Panc1 (cell line): ENCODE results near the gene PRR19. TPM values are rescaled to one million over a fixed set of nuclear protein-coding genes. Genes with fewer than 3 reads are reported as not detected.
"Not testable (repeated sequence)": the region's sequence is repeated elsewhere in the genome, so short reads cannot be mapped to it uniquely, and the experiment has no call there.

Source experiments
- ATAC-seq: fragments of 200-7000 bp; cut with Tn5 transposase; 2 replicates; pipeline ENCODE4 v1.9.1; 2020; ENCODE audit warnings: mild to moderate bottlenecking, moderate library complexity
- BruUV-seq: library from RNA; stranded (reverse); fragments of 400-500 nt; replicated peaks from 2 replicates; lab custom pipeline; 2021; lab: Mats Ljungman, UMichigan
- CTCF ChIA-PET: fragments of 300-600 bp; sonication (Branson Sonifier 250); formaldehyde crosslinking; loops from one replicate; lab custom pipeline; 2022; ENCODE audit warnings: antibody characterized with exemption; lab: Charles Lee
- POLR2A ChIA-PET: fragments of 300-600 bp; sonication (Branson Sonifier 250); formaldehyde crosslinking; loops from one replicate; lab custom pipeline; 2022; ENCODE audit warnings: antibody characterized with exemption; lab: Charles Lee
- DNase-seq: peaks from one replicate; pipeline ENCODE4 v3.0.0-alpha.2; 2010; ENCODE audit warnings: low read depth, low spot score
- H3K27ac ChIP-seq: 2 replicates; pipeline ENCODE4 v1.5.1; 2011; ENCODE audit warnings: mild to moderate bottlenecking, low read length, inconsistent platforms
- H3K27me3 ChIP-seq: fragments of 200-500 bp; sonication (Bioruptor generic); 2 replicates; pipeline ENCODE4 v1.6.0; 2014; ENCODE audit warnings: low read length, inconsistent platforms; ENCODE audit not compliant: control insufficient read depth, insufficient read depth
- H3K36me3 ChIP-seq: fragments of 200-500 bp; sonication (Bioruptor generic); 2 replicates; pipeline ENCODE4 v1.5.1; 2014; ENCODE audit warnings: inconsistent platforms, mild to moderate bottlenecking, low read length, moderate library complexity; ENCODE audit not compliant: control insufficient read depth, insufficient read depth
- H3K4me1 ChIP-seq: 2 replicates; pipeline ENCODE4 v1.5.1; 2011; ENCODE audit warnings: inconsistent platforms, mild to moderate bottlenecking, low read length, moderate library complexity; ENCODE audit not compliant: control insufficient read depth, insufficient read depth
- H3K4me3 ChIP-seq, 2 experiments: 2 replicates each; pipeline ENCODE4 v1.5.1; 2011 to 2012; ENCODE audit warnings: low read depth in 2 of 2, low read length in 2 of 2, mild to moderate bottlenecking in 2 of 2, inconsistent platforms in 1 of 2, moderate library complexity in 1 of 2
- H3K9me3 ChIP-seq: fragments of 200-500 bp; sonication (Bioruptor generic); 2 replicates; pipeline ENCODE4 v1.5.1; 2014; ENCODE audit warnings: low read depth, mild to moderate bottlenecking, inconsistent platforms, low read length, moderate library complexity; ENCODE audit not compliant: control insufficient read depth, insufficient read depth
- CTCF ChIP-seq: fragments of 450-650 bp; IDR thresholded peaks from 2 replicates; pipeline ENCODE4 v1.5.1; 2017; ENCODE audit warnings: mild to moderate bottlenecking
- POLR2AphosphoS5 ChIP-seq: IDR thresholded peaks from 2 replicates; pipeline ENCODE4 v1.6.1; 2012; ENCODE audit warnings: mild to moderate bottlenecking, low read depth, low read length, moderate library complexity
- REST ChIP-seq, 2 experiments: IDR thresholded peaks; 2 replicates each; pipeline ENCODE4 v1.6.1; 2011 to 2012; ENCODE audit warnings: low read depth in 2 of 2, control low read depth in 1 of 2, low read length in 1 of 2, mild to moderate bottlenecking in 1 of 2, moderate library complexity in 1 of 2; ENCODE audit not compliant: insufficient read depth in 1 of 2
- SIN3A ChIP-seq: IDR thresholded peaks from 2 replicates; pipeline ENCODE4 v1.6.1; 2012; ENCODE audit warnings: low read depth, mild to moderate bottlenecking, low read length, moderate library complexity, borderline replicate concordance; ENCODE audit not compliant: insufficient read depth
- TCF7L2 ChIP-seq: IDR thresholded peaks from 2 replicates; pipeline ENCODE4 v1.6.1; 2011; ENCODE audit warnings: mild to moderate bottlenecking, low read depth, low read length, inconsistent platforms
- in situ Hi-C: cut with HindIII; loops from 2 replicates; pipeline ENCODE4 v1.10.0; 2016; ENCODE audit warnings: low sequenced_read_pairs, low pct_unique_long_range_greater_than_20kb
- intact Hi-C: fragments of 100-400 bp; cut with micrococcal nuclease; formaldehyde crosslinking; loops from one replicate; pipeline ENCODE4 v1.10.0; 2022; ENCODE audit not compliant: unreplicated experiment
- total RNA-seq: library from RNA; stranded (reverse); gene quantifications from one replicate; pipeline ENCODE4 v1.2.1, GENCODE V29; 2021; ENCODE audit not compliant: unreplicated experiment

The PRR19 gene
- total RNA-seq, 1 experiment from 2014 or later: 2.1 TPM

GRCh38 chr19:42257842-42258241, 44.1 kb upstream of the PRR19 start:
- H3K27me3 ChIP-seq, H3K4me3 ChIP-seq, BruUV-seq, intact Hi-C loops, H3K27ac ChIP-seq, ATAC-seq, H3K36me3 ChIP-seq, in situ Hi-C loops, H3K4me1 ChIP-seq, H3K9me3 ChIP-seq, POLR2A ChIA-PET, DNase-seq: not testable (repeated sequence)
- CTCF ChIA-PET: interaction anchor here (1.1 kb wide), 1 partner anchor 12 kb away, joined by 6 read pairs; no protein-coding TSS in a partner anchor

- no peak overlapping the region for H3K27ac ChIP-seq
- H3K9me3 ChIP-seq: no peaks in the 10 kb centered on the region
- H3K4me3 ChIP-seq: no peak overlapping the region
- DNase-seq (no peak), ATAC-seq (no peak)
- no peaks in the 10 kb centered on the region for H3K36me3 ChIP-seq
- H3K4me1 ChIP-seq: no peaks in the 10 kb centered on the region
- ChIA-PET POLR2A (no interaction called here), CTCF (no interaction called here)
- H3K27me3 ChIP-seq: no peaks in the 10 kb centered on the region
- no peak for TF ChIP-seq POLR2AphosphoS5
- no peak for TF ChIP-seq TCF7L2
- TF ChIP-seq REST (IDR thresholded peaks at IDR 0.05; ENCODE audit: insufficient read depth in 1 of 2, low read depth in 2 of 2, low read length in 1 of 2): no peak
- no peak for TF ChIP-seq SIN3A
- no peak for TF ChIP-seq CTCF
- in situ Hi-C loops (no loop called here), intact Hi-C loops (no loop called here)
- no TSS peak for BruUV-seq
Observed at GRCh38 chr19:42261763-42262162, 40.2 kb upstream of the PRR19 start.

- H3K36me3 ChIP-seq, POLR2A ChIA-PET, intact Hi-C loops, ATAC-seq, H3K9me3 ChIP-seq, H3K27ac ChIP-seq, in situ Hi-C loops, DNase-seq, H3K4me3 ChIP-seq, BruUV-seq, H3K27me3 ChIP-seq, CTCF ChIA-PET: not testable (repeated sequence)
- peaks cover 11% of the 10 kb centered on the region for H3K4me1 ChIP-seq
Observed at GRCh38 chr19:42266105-42266504, 35.8 kb upstream of the PRR19 start.

- H3K27ac ChIP-seq: peak overlapping the region; percentile 93
- peak overlapping the region; percentile 69 to 79; a peak in 1 of 4 replicates for H3K4me3 ChIP-seq
- in situ Hi-C loops, POLR2A ChIA-PET, H3K27me3 ChIP-seq, H3K9me3 ChIP-seq, ATAC-seq, H3K36me3 ChIP-seq, intact Hi-C loops, CTCF ChIA-PET, BruUV-seq, DNase-seq: not testable (repeated sequence)
- H3K4me1 ChIP-seq: peaks cover 11% of the 10 kb centered on the region
Observed at GRCh38 chr19:42266928-42267603, 34.9 kb upstream of the PRR19 start.
